Smooth muscle cell (in vitro differentiated cells): Measurements from ENCODE around the gene FUT7. TPM values are rescaled to one million over a fixed set of nuclear protein-coding genes. Genes with fewer than 3 reads are reported as not detected.

ENCODE experiments used
- DNase-seq: peaks from one replicate; lab custom pipeline; 2025; ENCODE audit not compliant: unreplicated experiment; lab: John Stamatoyannopoulos, UW
- H2AFZ ChIP-seq: fragments of 200-600 bp; sonication (generic); 2 replicates; pipeline ENCODE4 v1.6.0; 2016; ENCODE audit warnings: antibody characterized with exemption, low read depth, mild to moderate bottlenecking
- H3F3A ChIP-seq: fragments of 200-600 bp; sonication (generic); 2 replicates; pipeline ENCODE4 v1.6.0; 2017; ENCODE audit warnings: antibody characterized with exemption, low read depth
- H3K27ac ChIP-seq: fragments of 200-600 bp; sonication (generic); 2 replicates; pipeline ENCODE4 v1.5.1; 2016; ENCODE audit warnings: low read depth, mild to moderate bottlenecking
- H3K27me3 ChIP-seq: fragments of 200-600 bp; sonication (generic); 2 replicates; pipeline ENCODE4 v1.6.1; 2016; ENCODE audit warnings: low read depth, mild to moderate bottlenecking
- H3K36me3 ChIP-seq: fragments of 200-600 bp; sonication (generic); 2 replicates; pipeline ENCODE4 v1.5.1; 2016; ENCODE audit warnings: low read depth
- H3K4me1 ChIP-seq: fragments of 200-600 bp; sonication (generic); 2 replicates; pipeline ENCODE4 v1.5.1; 2016; ENCODE audit warnings: low read depth
- H3K4me2 ChIP-seq: fragments of 200-600 bp; sonication (generic); 2 replicates; pipeline ENCODE4 v1.6.0; 2016; ENCODE audit warnings: mild to moderate bottlenecking
- H3K4me3 ChIP-seq: fragments of 200-600 bp; sonication (generic); 2 replicates; pipeline ENCODE4 v1.5.1; 2016; ENCODE audit warnings: mild to moderate bottlenecking
- H3K79me2 ChIP-seq: fragments of 200-600 bp; sonication (generic); 2 replicates; pipeline ENCODE4 v1.6.0; 2016; ENCODE audit warnings: low read depth, mild to moderate bottlenecking
- H3K9ac ChIP-seq: fragments of 200-600 bp; sonication (generic); 2 replicates; pipeline ENCODE4 v1.6.0; 2016; ENCODE audit warnings: low read depth
- H3K9me3 ChIP-seq: fragments of 200-600 bp; sonication (generic); replicated peaks from 2 replicates; pipeline ENCODE4 v1.5.1; 2016; ENCODE audit warnings: low read depth
- H4K20me1 ChIP-seq: fragments of 200-600 bp; sonication (generic); 2 replicates; pipeline ENCODE4 v1.6.0; 2016; ENCODE audit warnings: low read depth
- WGBS: methylation state at CpG from one replicate; pipeline ENCODE4 v1.1.7; 2016; ENCODE audit warnings: low lambda C conversion rate; 5-methylcytosine and 5-hydroxymethylcytosine counted together
- polyA plus RNA-seq: library from polyadenylated mRNA; unstranded; fragments of >200 nt; fragmentation: Nextera tagmentation; extraction: Ambion mirVana; gene quantifications from 2 replicates; pipeline ENCODE4 v1.2.1, GENCODE V29; 2016
- total RNA-seq: library from RNA; depleted of rRNA; stranded (reverse); fragments of >200 nt; gene quantifications from 2 replicates; pipeline ENCODE4 v1.2.3, GENCODE V29; 2014
- TF ChIP-seq, protein P1 (sequence below): fragments of 200-600 bp; sonication (generic); IDR thresholded peaks from 2 replicates; pipeline ENCODE4 v1.5.1; 2017; ENCODE audit warnings: borderline replicate concordance, mild to moderate bottlenecking, antibody characterized with exemption; ENCODE audit not compliant: insufficient read depth, poor library complexity, severe bottlenecking

The FUT7 gene
- total and polyA plus RNA-seq, 2 experiments from 2014 or later, result not detected

DNA sequence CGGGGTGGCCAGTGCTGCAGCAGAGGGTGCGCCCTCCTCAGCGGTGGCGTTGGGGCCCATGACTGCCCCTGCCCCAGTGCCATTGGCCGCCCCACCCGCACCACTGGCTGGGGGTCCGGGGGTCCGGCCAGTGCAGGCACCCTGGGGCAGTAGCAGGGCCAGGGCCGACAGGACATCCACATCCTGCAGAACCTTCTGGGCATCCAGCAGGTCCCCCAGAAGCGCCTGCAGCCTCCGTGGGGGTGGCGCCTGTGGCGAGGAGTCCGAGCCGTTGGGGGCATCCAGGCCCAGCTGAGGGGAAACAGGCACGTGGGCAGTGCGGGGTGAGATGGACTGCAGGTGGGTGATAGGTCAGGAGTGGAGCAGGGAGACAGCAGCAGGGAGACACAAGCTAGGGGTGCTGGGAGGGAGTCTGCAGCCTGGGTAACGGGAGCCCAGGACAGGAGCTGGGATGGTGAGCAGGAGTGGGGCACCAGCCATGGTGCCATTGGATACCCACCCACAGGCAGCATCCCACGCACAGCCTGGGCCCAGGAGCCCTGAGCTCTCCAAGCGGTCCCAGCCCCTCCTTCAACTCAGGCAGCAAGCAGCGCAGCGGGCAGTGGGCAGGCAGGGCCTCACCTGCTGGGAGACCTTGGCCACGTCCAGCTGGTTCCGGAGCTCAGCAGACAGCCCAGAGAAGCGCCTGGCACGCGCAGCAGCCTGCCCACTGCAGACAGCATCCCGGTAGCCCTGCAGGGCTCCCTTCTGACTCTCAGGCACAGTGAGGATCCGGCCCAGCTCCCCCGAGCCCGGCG lies 10.9 kb downstream of the FUT7 start:
- Histone ChIP-seq H3K27me3 (no peaks in the 10 kb centered on the region), H3K27ac (no peak overlapping the region), H3K9me3 (no peaks in the 10 kb centered on the region), H3K4me2 (no peak overlapping the region), H3K36me3 (no peaks in the 10 kb centered on the region), H2AFZ (no peak overlapping the region), H3K79me2 (no peaks in the 10 kb centered on the region), H3K9ac (no peak overlapping the region), H3K4me3 (no peak overlapping the region), H4K20me1 (peaks cover 1% of the 10 kb centered on the region), H3F3A (no peaks in the 10 kb centered on the region), H3K4me1 (no peaks in the 10 kb centered on the region)
- no peak for DNase-seq
- 94% methylated on average over 26 of the region's 32 CpGs for WGBS
- TF ChIP-seq, protein P1, sequence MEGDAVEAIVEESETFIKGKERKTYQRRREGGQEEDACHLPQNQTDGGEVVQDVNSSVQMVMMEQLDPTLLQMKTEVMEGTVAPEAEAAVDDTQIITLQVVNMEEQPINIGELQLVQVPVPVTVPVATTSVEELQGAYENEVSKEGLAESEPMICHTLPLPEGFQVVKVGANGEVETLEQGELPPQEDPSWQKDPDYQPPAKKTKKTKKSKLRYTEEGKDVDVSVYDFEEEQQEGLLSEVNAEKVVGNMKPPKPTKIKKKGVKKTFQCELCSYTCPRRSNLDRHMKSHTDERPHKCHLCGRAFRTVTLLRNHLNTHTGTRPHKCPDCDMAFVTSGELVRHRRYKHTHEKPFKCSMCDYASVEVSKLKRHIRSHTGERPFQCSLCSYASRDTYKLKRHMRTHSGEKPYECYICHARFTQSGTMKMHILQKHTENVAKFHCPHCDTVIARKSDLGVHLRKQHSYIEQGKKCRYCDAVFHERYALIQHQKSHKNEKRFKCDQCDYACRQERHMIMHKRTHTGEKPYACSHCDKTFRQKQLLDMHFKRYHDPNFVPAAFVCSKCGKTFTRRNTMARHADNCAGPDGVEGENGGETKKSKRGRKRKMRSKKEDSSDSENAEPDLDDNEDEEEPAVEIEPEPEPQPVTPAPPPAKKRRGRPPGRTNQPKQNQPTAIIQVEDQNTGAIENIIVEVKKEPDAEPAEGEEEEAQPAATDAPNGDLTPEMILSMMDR, result no peak

DNA sequence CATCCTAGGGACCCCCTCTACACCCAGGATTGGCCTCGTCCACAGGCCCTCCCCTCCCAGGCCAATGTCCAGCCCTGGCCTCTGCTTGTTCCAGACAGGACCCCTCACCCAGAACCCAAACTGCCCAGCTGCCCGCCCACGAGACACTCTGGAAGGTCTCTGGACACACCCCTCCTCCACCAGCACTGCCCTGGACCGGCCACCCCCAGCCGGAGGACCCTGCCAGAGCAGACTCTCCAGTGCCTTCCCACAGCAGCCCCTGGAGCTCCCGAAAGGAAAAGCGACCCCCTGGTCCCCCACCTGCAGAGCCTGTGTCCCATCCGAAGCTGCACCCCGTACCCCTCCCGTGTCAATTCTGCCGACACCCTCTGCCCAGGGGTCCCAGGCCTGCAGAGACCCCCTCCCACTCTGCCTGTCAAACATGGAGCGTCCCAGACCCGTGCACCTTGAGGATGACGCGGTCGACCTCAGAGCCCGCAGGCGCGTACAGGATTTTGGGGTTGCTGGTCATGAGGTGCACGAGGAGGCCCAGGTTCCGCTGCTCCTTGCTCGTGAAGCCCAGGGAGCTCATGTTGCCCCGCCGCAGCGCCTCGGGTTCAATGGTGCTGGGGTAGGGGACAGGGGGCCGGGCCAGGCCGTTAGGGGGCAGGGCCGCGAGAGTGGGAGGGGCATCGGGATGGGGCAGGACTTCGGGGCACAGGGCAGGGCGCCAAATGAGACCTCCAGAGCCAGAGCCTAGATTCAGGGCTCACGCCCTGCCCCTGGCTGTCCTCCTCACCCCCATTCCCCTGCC lies 11.8 kb downstream of the FUT7 start:
- Histone ChIP-seq H3F3A (no peaks in the 10 kb centered on the region), H3K9ac (no peak overlapping the region), H4K20me1 (no peaks in the 10 kb centered on the region), H3K4me3 (no peak overlapping the region), H3K4me2 (no peak overlapping the region), H3K79me2 (no peaks in the 10 kb centered on the region), H3K27ac (no peak overlapping the region), H3K27me3 (no peaks in the 10 kb centered on the region), H3K9me3 (no peaks in the 10 kb centered on the region), H3K4me1 (no peaks in the 10 kb centered on the region), H3K36me3 (no peaks in the 10 kb centered on the region), H2AFZ (no peak overlapping the region)
- no peak for DNase-seq
- WGBS, result 88% methylated on average over 32 of the region's 34 CpGs
- TF ChIP-seq, protein P1, result no peak

DNA sequence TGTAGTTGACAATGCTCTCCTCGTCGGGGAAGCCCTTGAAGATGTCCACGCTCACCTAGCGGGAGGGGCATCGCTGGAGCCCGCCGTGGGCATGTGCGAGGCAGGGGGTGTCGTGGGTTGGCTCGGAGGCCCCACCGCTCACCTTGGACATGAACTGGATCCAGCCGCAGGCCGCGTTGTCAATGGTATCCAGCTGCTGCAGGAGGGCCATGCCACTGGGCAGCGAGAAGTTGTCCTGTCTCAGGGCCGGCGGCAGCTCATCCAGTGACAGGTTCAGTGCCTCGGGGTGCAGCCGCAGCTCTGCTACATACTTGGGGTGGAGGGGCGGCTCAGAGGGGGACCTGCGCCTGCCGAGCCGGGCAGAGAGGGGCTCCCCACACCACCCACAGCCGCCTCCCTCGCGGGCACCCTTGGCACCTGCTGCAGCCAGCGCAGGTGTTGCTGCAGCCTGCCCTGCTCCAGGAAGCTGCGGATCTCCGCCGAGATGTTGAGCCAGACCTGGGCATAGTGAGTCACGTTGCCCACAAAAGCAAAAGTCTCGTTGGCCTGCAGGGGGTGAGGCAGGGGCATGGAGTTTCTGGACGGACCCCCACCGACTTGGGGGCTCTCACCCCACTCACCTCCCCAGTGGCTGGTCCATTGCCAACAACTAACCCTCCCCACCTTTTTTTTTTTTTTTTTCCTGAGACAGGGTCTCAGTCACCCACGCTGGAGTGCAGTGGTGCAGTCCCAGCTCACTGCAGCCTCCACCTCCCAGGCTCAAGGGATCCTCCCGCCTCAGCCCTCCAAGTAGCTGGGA lies 12.9 kb downstream of the FUT7 start:
- Histone ChIP-seq H3K79me2 (no peaks in the 10 kb centered on the region), H3K9me3 (no peaks in the 10 kb centered on the region), H3K9ac (no peak overlapping the region), H3K4me3 (no peak overlapping the region), H3K4me2 (no peak overlapping the region), H3K27ac (no peak overlapping the region), H2AFZ (no peak overlapping the region), H3K4me1 (no peaks in the 10 kb centered on the region), H3K27me3 (no peaks in the 10 kb centered on the region), H3F3A (no peaks in the 10 kb centered on the region), H4K20me1 (no peaks in the 10 kb centered on the region), H3K36me3 (no peaks in the 10 kb centered on the region)
- DNase-seq, result no peak
- WGBS, result 91% methylated on average over 32 of the region's 36 CpGs
- TF ChIP-seq, protein P1, result no peak
